ENCODE data around the gene LAMC3.
"Not testable (repeated sequence)": the region's sequence is repeated elsewhere in the genome, so short reads cannot be mapped to it uniquely, and the experiment has no call there.

Gene LAMC3

DNA sequence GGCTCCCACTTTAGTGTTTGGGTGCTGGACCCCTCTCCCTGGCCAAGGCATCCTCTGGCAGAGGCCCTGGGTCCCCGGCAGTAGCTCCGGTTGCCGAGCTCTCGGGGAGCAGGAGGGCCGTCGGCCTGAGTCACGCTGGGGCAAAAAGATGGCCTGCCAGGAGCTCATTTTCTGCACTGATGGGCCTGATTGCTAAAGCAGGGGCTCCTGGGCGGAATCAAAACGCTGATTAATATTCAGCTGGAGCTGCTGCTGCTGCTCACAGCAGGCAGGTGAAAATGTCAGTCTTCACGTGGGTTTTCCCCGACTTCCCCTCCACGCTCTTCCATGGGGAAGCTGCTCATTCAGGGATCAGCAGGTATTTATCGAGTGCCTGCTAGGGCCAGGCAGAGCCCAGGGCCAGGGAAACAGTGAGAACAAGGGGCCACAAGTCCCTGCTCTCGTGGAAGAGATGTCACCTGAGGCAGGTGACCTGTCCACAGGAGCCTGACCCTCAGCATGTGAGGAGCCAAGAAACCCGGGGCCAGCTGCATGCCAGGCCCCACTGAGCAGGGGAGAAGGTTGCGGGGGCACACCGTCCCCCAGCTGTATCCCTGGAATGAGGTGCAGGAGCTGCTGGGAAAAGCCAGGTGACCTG, 22.1 kb downstream of the LAMC3 start:
- DNase-seq, result no peak

DNA sequence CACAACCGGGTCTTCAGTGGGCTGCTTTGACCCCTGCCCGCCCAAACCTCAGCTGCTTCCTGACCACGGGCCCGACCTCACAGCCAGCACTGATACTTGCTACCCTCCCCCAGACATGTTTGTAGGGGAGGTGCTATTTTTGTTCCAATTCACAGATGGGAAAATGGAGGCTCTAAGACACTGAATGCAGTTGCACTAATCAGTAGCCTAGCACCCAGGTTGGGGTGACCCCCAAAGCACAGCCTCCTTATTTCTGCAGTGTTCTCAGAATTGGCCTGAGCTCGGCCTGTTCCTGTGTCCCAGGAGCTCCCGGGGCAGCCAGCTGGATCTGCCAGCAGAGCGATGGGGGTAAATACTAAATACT, 22.6 kb downstream of the LAMC3 start:
- DNase-seq, result no peak

DNA sequence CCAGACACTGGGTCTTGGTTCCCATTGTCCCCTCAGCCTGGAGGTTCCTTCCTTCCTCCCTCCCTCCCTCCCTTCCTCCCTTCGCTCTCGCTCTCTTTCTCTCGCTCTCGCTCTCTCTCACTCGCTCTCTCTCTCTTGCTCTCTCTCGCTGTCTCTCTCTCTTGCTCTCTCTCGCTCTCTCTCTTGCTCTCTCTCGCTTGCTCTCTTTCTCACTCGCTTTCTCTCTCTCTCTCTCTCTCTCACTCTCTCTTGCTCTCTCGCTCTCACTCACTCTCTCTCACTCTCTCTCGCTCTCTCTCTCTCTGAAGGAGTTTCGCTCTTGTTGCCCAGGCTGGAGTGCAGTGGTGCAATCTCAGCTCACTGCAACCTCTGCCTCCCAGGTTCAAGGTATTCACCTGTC, 23.4 kb downstream of the LAMC3 start:
- DNase-seq, result no peak

DNA sequence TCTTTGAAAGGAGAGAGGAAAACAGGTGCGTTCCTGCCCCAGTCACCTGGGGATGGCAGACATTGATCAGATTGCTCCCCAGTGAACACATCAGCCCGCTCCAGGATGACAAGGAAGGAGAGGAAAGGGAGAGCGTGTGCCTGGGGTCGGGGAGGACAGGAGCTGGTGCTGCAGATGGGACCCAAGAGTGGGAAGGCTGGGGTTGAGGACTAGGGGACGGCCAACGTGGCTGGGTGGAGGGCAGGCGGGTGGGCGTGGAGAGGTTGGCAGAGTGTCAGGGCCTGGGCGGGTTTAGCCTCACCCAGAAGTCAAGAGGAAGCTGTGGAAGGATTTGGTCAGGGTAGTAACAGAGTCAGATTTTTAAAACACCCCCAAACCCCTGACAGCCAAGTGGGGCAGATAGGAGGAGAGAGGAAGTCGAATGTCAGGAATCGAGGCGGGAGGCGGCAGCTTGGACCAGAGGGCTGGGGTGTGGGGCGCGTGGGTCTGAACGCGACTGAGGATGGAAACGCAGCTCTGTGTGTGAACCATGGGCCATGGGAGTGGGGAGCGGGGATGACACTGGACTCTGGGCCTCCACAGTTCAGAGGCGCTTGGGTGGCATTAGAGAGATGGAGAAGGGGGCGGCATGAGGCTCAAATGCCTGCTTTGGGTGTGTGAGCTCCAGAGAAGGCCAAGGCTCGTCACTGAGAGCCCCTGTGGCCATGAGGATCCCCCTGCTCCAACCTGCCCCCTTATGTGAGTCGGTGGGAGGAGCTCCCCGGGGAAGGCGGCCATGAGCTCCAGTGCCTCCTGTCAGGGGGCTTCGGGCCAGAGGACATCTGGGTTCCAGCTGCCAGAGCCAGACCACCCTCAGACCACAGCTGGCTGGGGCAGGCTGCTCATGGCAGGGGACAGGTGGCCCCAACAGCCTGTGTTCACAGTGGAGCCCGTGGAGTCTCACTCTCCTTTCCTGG, 24.6 kb downstream of the LAMC3 start:
- no peak for DNase-seq

DNA sequence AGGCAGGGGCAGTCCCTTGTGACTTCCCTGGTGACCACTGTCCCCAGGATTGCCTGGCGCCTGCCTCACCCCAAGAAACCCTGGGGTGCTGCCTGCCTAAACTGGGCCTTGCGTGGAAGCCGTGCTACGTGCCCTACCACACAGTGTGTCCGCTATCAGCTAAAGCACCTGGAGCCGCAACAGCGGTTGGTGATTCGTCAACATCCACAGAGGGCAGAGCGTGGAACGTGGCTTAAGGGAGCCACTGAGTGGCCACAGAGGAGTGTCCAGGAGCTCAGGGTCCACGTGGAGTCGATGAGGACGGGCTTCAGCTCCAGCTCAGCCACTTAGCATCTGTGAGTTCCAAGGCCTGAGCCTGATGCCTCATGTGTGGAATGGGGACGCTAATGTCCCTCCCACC, 25.3 kb downstream of the LAMC3 start:
- no peak for DNase-seq

DNA sequence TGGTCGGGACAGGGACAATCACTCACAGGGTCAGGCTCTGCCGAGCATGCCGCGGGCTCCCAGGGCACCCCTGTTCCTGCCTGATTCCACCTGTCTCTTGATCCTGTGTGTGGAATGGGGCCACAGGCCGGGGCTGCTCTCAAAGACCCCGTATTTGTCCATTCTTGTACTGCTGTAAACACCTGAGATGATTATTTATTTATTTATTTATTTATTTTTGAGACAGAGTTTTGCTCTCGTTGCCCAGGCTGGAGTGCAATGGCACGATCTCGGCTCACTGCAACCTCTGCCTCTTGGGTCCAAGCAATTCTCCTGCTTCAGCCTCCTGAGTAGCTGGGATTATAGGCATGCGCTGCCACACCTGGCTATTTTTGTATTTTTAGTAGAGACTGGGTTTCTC, 25.8 kb downstream of the LAMC3 start:
- DNase-seq, result not testable (repeated sequence)

DNA sequence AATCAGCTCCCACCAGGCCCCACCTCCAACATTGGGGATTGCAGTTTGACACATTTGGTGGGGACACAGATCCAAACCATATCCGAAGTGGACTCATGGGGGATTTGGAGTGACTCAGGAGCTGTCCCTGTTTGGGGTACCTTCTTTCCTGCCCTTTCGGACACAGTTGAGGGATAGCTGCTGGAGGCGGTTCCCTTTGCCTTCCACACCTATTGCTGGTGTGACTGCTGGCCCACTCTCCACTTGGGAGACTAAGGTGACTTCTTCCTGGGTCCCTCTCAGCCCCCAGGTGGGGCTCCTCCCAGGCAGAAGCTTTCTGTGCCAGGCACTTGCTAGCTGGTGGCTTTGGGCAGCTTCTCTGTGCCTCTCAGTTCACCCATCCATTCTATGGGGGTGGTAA, 26.6 kb downstream of the LAMC3 start:
- DNase-seq, result no peak

DNA sequence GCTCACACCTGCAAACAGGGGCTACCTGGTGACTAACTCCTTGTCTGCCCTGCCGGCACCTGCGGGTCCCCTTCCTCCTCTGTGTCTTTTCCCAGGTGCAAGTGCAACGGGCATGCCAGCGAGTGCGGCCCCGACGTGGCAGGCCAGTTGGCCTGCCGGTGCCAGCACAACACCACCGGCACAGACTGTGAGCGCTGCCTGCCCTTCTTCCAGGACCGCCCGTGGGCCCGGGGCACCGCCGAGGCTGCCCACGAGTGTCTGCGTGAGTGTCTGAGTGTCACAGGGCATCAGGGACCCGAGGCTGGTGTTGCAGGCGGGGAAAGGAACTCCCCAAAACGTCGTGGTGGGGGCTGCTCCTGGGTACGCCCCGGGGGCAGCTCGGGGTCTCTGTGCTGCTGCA, 27.1 kb downstream of the LAMC3 start:
- DNase-seq, result no peak

DNA sequence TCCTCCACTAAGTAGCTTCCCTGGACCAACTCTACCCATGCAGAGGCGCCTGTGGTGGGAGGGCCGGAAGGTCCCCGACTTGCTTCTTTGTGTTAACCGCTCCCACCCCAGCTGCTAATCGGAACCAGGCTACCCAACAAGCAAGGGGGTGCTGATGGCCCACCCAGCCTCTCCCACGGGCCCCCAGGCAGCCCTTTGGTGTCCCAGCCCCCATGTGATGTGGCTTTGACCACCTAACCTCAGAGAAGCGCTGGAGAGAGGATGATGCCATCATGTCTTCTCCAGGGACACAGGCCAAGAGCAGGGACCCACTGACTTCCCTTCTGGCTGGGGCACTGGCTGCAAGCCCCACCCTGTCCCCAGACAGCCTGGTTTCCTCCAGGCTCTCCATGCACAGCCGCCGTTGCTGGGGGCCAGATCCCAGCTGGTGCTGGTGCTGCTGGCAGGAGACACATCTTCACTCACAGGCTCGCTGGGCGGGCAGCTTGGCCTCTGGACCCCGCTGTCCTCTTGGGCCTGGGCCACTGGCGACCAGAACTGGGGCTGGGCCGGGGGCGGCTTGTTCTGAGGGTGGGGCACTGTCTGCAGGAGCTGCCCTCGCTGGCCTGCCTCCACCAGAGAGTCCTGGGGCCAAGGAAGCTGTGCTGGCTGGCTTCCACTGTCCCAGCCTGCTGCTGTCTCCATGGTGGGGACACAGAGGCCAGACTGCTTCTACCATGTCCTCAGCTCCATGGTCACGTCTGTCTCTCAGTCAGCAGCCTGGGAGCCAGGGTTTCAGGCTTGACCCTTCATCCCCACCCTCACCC, 27.8 kb downstream of the LAMC3 start:
- no peak for DNase-seq

DNA sequence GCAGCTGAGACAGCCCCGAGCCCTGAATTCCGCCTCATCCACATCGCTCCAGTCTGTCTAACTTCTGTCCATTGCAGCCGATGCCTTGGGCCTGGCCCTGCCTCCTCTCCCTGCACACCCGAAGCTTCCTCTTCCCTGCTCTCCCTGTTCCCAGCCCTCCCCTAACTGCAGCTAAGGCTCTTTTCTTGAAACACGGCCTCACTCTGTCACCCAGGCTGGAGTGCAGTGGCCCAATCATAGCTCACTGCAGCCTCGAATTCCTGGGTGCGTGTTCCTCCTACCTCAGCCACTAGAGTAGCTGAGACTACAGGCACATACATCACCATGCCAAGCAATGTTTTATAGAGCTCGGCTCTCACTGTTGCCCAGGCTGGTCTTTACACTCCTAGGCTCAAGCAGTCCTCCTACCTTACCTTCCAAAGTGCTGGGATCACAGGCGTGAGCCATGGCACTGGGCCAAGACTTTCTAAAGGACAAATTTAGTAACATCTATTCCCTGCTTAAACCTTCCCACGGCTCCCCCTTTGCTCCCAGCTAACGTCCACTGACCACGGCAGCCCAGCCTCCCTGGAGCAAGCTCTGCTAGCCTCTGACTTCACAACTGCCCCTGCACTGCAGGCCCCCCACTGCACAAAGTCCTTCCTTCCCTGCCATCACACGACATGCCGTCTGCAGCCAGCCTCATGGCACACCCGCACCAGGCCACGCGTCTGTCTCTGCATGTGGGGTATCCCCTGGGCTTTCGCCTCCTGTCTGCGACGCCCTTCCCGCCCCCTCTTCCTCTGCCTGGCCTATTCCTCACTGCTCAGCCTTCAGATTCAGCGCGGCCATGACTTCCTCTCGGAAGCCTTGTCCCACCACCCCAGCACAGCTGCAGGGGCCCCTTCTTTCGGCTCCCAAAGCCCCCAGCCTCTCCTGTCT, 28.6 kb downstream of the LAMC3 start:
- no peak for DNase-seq

DNA sequence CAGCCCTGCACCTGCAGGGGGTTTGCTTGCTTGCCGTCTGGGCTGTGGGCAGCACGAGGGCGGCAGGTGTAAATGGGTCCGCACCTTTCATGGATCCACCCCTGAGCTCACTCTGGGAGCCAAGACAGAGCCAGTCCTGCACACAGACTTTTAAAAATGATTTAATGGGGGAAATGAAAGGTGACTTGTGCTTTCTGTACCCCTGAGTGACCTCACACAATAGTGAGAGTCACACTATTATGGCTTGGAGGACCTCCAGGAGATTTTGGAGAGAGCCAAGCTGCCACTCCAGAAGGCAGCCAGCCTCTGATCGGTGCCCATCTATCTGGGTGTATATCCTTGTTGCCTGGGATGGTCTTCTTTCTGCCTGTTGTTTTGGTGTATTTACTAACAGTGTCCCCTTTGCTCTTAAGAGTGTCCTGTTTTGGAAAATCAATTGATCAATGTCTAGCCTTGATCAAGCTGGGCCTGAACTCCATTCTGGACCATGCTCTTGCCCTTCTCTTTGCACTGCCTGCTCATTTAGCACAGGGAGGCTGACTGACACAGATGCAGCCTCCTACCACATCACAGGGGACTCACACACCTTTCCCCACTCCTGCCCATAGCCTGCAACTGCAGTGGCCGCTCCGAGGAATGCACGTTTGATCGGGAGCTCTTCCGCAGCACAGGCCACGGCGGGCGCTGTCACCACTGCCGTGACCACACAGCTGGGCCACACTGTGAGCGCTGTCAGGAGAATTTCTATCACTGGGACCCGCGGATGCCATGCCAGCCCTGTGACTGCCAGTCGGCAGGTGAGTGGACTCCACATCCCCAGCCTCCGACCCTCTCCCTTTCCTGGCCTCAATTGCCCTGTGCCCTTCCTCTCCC, 29.5 kb downstream of the LAMC3 start:
- DNase-seq, result no peak

DNA sequence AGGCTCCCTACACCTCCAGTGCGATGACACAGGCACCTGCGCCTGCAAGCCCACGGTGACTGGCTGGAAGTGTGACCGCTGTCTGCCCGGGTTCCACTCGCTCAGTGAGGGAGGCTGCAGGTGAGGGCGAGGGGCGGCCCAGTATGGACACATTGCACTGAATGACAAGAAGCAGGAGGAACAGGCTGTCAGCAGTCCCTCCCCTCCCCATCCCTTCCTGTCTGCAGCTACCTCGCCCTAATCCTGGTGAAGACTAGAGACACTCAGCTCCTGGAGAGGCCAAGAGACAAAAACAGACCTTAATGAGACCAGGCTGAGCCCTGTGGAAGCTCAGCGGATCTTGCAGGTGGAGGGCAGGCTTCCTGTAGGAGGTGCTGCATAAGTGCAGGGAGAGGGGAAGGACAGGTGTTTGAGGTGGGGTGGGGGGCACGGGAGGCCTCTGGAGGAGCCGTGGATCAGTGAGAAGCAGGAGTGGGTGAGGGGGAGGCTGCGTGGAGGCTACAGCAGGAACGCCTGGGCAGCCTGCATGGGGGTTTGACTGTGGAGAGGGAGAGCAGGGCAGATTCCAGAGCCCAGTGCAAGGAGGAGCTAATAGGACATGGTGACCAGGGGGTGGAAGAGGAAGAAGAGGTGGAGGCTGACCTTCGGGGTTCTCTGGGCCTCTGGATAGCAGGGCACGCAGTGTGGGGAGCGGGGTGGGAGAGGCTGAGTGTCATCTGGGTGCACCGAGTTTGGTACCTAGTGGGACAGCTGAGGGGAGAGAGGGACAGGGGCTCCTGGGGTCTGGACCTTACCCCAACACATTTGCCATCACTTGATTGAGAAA, 30.4 kb downstream of the LAMC3 start:
- no peak for DNase-seq

DNA sequence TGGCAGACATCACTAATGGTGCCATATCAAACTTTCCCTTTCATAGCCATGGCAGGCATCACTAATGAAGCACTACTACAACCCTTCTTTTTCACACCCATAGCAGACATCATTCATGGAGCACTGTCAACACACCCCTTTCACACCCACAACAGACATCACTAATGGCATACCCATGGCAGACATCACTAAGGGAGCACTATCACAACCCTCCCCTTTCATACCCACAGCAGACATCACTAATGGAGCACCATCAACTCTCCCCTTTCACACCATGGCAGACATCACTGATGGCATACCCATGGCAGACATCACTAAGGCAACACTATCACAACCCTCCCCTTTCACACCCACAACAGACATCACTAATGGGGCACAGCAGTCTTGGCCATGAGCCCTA, 33.7 kb downstream of the LAMC3 start:
- no peak for DNase-seq

DNA sequence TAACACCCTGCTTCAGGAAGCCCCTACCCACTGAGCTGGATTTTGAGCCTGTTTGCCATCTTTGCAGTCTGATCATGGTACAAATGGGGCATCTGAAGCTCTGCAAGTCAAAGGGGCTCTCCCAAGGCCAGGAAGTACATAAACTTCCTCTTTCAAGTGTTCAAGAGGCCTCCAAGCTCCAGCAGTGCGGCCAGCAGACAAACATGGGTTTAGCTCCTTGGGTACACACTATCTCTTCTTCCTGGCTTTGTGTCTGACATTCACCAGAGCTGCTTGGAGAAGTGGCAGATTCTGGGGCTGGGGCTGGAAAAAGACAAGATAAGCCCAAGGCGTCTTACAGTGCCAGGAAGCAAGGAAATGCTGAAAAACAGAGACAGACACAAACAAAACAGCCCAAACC, 34.1 kb downstream of the LAMC3 start:
- peak; percentile 22 for DNase-seq

DNA sequence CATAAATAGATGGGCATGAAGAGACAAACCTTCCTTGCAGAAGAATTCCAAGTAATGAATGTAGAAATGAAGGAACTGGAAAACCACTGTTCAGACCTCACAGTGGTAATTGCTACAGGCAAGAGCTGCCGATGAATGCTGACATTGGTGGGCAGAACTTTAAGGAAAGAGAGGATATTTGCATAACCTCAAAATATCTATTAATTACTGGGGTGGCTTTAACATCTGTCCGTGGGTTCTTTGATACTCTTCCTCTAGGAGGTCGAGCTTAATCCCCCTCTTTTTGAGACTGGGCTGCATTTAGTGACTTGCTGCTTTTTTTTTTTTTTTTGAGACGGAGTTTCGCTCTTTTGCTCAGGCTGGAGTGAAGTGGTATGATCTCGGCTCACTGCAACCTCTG, 34.7 kb downstream of the LAMC3 start:
- DNase-seq, result no peak

DNA sequence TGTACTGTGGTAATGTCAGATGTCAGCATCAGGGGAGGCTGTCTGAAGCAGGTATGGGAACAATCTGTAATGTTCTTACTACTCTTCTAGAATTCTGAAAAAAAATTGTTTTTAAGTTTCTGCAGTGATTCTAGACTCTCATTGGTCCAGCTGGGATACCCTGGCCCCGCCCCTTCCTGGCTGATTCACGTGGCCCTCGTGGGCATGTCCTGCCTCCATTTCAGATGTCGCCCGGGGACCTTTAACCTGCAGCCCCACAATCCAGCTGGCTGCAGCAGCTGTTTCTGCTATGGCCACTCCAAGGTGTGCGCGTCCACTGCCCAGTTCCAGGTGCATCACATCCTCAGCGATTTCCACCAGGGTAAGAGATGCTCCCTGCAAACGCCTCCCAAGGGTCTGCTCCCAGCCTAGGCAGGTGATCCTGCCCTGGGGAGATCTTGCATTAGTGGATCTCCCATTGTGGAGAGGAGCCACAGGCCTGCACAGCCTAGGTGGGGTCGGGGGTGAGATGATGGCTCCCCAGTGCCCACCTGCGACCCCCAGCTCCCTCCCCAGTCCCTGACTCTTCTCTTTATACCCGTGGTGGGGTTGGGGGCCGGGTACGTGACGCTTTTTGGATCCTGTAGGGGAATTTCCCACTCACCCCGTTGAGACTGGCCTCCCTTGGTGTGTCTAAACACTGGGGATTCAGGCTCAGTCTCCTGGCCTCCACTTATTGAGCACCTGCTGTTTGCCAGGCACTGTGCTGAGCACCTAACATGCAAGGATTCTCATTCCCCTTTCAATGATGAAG, 36.5 kb downstream of the LAMC3 start:
- no peak for DNase-seq

DNA sequence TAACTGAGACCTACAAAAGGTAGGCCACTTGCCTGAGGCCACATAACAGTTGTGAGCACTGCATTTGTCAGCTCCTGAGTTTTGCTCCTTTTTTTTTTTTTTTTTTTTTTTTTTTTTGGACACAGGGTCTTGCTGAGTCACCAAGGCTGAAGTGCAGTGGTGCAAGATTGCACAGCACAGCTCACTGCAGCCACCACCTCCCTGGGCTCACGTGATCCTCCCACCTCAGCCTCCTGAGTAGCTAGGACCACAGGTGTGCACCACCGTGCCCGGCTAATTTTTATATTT, 37.1 kb downstream of the LAMC3 start:
- no peak for DNase-seq

DNA sequence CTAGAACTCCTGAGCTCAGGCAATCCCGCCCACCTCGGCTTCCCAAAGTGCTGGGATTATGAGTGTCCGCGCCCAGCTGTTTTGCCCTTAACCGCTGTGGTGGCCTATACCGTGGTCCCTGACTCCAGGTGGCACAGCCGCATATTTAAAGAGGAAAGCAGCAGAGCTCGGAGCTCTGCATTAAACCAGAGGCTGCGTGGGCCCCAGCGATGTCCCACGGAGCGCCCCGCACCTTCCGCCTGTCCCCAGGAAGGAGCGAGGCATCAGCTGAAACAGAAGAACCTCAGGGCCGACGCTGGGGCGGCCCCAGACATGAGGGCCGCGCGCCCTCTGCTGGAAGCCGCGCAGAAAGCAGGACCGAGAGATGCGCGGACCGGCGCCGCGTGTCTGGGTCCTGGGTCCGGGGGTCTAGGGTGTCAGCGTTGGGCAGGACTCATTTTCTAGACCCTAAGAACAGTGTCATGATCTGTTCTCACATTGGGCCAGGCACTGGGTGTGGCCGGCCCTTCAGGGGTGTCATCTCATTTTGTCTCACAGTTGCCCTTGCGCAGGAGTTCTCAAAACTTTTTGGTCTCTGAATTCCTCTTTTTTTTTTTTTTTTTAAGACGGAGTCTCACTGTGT, 37.7 kb downstream of the LAMC3 start:
- DNase-seq, result peak; percentile 26

DNA sequence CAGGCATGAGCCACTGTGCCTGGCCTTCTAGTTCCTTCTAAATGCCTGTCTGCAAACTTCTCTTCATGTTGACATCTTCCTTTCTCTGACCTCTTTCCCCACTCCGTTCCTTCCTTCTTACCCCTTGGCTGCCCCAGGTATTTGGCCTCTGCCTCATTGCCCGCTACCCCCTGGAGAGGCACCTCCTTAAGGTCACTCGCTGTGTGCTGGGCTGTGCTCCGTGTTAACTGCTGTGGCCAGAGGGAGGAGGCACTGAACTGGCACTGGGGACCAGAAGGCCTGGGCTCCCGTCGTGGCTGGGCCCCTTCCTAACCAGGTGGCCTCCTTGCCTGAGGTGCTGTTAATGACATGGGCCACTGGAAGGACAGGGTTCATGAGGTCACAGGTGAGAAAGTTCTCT, 39.4 kb downstream of the LAMC3 start:
- no peak for DNase-seq

DNA sequence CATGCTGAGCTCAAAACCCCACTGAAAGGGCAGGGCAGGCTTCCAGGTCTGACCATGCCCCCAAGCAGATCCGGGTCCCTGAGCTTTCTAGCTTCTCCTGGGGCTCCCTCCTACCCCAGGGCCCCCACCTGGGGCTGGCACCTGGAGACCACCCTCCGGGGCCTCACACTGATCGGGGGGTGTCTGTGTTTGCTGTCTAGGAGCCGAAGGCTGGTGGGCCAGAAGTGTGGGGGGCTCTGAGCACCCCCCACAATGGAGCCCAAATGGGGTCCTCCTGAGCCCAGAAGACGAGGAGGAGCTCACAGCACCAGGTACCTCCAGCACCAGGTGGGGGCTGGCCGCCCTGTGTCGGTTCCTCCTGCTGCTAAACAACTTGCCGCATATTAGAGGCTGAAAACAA, 39.8 kb downstream of the LAMC3 start:
- DNase-seq, result no peak

Data from KG1 (cell line).